ENCODE results near the gene ZNF197.

DNA sequence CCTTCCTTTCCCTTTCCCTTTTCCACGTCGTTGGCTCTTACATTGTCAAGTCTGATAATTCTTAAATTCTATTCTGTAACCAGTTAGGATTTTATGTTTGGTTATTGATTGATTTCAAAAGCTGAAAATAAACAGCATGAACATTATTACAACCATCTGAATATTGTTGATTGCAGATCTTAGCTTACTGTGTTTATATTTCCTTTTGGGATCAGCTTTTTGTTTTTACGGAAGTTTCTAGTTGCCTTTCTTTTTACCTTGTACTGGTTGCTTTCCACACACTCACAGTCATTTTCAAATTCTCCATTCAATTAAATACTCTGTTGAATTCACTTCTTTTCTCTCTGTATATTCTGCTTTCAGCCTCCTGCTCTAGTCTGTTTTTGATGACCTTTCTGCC lies 40.3 kb downstream of the ZNF197 start:
- TF ChIP-seq, protein P1, sequence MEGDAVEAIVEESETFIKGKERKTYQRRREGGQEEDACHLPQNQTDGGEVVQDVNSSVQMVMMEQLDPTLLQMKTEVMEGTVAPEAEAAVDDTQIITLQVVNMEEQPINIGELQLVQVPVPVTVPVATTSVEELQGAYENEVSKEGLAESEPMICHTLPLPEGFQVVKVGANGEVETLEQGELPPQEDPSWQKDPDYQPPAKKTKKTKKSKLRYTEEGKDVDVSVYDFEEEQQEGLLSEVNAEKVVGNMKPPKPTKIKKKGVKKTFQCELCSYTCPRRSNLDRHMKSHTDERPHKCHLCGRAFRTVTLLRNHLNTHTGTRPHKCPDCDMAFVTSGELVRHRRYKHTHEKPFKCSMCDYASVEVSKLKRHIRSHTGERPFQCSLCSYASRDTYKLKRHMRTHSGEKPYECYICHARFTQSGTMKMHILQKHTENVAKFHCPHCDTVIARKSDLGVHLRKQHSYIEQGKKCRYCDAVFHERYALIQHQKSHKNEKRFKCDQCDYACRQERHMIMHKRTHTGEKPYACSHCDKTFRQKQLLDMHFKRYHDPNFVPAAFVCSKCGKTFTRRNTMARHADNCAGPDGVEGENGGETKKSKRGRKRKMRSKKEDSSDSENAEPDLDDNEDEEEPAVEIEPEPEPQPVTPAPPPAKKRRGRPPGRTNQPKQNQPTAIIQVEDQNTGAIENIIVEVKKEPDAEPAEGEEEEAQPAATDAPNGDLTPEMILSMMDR (IDR thresholded peaks at IDR 0.05), result no peak
- TF ChIP-seq POLR2A (IDR thresholded peaks at IDR 0.05) (no peak), POLR2AphosphoS5 (IDR thresholded peaks at IDR 0.05; ENCODE audit: insufficient read depth in 1 of 2, low read depth in 1 of 2) (no peak)
